GM12801 (cell line): ENCODE results near the gene CFI.

Source experiments
- TF ChIP-seq, protein P1 (sequence below): IDR thresholded peaks from one replicate; pipeline ENCODE4 v1.5.1; 2011; ENCODE audit warnings: control low read depth; ENCODE audit not compliant: insufficient read length; ENCODE audit errors: extremely low read depth

CFI gene

DNA sequence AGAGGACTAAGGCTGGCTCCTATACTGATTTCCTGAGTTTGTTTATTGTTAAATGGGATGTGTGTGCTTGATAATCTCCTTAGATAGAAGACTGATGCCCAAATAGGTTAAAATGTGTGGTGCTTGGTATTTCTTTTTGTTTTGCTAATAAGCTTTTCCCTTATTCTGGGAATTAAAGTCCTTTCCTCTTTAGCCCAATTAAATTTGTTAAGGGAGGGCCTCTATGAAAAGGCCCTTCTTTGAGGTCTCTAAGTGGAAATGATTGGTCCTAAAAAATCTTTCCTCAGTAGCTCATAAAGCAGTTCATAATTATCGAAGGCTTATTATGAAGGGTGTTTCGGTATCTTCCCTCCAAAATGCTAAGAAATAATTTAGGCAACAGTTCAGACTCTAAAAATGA, 25.9 kb upstream of the CFI start, which contains the start of gene RRH:
Gene RRH, plus strand, starts transcription at position 301 of the 400 bp plus-strand sequence. Its CDS starts 56 bp downstream, at position 357.
- TF ChIP-seq, protein P1, sequence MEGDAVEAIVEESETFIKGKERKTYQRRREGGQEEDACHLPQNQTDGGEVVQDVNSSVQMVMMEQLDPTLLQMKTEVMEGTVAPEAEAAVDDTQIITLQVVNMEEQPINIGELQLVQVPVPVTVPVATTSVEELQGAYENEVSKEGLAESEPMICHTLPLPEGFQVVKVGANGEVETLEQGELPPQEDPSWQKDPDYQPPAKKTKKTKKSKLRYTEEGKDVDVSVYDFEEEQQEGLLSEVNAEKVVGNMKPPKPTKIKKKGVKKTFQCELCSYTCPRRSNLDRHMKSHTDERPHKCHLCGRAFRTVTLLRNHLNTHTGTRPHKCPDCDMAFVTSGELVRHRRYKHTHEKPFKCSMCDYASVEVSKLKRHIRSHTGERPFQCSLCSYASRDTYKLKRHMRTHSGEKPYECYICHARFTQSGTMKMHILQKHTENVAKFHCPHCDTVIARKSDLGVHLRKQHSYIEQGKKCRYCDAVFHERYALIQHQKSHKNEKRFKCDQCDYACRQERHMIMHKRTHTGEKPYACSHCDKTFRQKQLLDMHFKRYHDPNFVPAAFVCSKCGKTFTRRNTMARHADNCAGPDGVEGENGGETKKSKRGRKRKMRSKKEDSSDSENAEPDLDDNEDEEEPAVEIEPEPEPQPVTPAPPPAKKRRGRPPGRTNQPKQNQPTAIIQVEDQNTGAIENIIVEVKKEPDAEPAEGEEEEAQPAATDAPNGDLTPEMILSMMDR = no peak

DNA sequence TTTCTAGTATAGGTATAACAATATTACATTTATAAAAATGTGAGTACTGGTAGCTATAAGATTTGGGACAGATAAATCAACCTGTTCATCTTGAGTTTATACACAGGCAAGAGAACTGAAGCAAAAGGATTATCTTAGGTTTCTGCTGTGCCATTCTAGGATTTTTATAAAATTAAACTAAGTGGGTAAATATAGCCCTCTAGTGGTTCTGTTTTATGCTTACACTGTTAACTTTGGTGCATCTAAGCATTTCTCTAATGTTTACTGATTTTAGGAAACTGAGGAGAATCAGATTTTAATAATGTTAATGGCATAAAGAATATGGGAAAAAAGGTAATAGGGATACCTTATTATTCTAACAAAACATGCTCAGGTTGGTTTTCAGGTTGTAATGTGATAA, 24.9 kb upstream of the CFI start:
- TF ChIP-seq, protein P1 = no peak

DNA sequence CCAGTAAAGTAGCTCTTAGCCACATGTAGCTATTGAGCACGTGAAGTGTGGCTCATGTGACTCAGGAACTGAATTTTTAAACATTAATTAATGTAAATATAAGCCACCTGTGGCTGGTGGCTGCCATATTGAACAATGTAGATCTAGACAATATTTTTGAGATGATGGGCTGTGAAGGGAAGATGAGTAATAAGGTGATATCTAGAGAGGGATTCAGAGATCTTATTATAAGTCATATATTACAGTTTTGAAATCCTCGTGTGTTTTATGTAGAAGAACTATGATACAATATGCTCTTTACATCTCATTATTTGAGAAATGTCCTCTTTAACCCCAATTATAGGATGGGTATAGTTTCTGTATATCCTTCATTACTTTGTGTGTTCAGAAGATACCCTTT, 19.4 kb upstream of the CFI start:
- TF ChIP-seq, protein P1 = no peak

DNA sequence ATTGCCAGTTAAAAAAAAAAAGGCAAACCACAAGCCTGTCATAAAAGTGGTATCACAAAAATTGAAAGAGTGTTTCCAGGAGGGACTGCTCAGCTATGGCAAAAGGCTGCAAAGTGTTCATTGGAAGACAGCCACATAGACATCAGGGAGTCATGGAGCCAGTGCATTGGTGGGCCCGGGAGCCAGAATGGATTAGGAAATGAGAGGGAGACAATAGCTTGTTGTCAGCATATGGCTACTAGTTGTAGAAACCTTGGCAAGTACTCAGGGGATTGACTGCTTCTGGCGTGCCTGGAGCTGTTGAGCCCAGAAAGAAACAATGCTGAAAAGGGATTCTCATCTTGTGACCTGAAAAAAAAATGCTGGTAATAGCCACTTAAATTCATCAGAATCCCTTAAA, 18.8 kb upstream of the CFI start:
- TF ChIP-seq, protein P1 = no peak

DNA sequence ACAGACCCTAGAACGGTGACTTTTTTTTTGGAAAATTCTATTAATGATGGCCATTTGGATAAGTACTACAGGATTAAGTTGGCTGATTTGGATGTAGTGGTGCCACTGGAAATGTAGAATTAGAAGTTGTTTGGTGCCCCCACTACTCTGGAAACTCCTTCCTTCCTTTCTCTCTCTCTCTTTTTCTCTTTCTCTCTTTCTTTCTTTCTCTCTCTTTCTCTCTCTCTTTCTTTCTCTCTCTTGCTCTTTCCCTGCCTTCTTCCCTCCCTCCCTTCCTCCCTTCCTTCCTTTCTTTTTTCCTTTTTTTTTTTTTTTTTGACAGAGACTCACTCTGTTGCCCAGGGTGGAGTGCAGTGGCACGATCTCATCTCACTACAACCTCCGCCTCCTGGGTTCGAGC, 16.5 kb upstream of the CFI start:
- TF ChIP-seq, protein P1 = no peak

DNA sequence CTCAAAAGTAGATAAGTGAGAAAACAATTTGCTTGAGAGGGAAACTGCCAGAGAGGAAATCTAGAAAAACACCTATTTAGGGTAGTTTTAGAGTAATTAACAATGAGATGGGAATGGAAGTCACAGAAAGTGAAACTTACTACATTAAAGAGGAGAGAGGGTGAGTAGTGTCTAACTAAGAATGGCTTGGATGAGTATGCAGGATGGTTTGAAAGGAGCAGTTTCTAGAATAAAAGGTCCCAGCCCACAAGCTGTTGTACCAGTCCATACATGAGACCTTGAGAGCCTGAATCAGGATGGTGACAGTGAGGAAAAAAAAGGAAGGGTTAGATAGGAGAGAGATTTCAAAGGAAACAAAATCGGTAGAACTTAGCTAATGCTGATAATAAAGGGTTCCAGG, 15.1 kb upstream of the CFI start:
- TF ChIP-seq, protein P1 = no peak

DNA sequence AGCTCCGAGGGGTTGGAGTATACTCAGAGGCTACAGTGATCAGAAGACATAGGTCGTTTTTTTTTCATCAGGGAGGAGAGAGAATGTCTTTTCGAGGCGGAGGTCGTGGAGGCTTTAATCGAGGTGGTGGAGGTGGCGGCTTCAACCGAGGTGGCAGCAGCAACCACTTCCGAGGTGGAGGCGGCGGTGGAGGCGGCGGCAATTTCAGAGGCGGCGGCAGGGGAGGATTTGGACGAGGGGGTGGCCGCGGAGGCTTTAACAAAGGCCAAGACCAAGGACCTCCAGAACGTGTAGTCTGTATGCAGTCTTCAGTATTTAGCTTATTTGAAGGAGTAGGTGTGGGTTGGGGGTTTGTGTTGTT, 14.3 kb upstream of the CFI start:
- TF ChIP-seq, protein P1 = no peak
